NCI-H1930 (cell line): ENCODE data around the gene DRC3.

Experiments used
- DNase-seq, 2 experiments: peaks; one replicate each; lab custom pipeline; 2025; lab: John Stamatoyannopoulos, UW

DRC3 gene

GRCh38 chr17:18055597-18055996 is 82.9 kb downstream of the DRC3 start:
- DNase-seq, result no peak

- DNase-seq, result no peak
These were observed 83.6 kb downstream of the DRC3 start for GRCh38 chr17:18056214-18056613.

GRCh38 chr17:18059283-18059682 is 86.6 kb downstream of the DRC3 start:
- DNase-seq, result no peak

GRCh38 chr17:18064053-18064452 is 91.4 kb downstream of the DRC3 start:
- no peak for DNase-seq

- no peak for DNase-seq
These were observed 92.9 kb downstream of the DRC3 start for GRCh38 chr17:18065546-18065945.
